ENCODE results near the gene KHDRBS1. TPM values are rescaled to one million over a fixed set of nuclear protein-coding genes. Genes with fewer than 3 reads are reported as not detected.

The KHDRBS1 gene
- total RNA-seq, 2 donors from 2014 or later: 36.6 to 37.1 TPM

DNA sequence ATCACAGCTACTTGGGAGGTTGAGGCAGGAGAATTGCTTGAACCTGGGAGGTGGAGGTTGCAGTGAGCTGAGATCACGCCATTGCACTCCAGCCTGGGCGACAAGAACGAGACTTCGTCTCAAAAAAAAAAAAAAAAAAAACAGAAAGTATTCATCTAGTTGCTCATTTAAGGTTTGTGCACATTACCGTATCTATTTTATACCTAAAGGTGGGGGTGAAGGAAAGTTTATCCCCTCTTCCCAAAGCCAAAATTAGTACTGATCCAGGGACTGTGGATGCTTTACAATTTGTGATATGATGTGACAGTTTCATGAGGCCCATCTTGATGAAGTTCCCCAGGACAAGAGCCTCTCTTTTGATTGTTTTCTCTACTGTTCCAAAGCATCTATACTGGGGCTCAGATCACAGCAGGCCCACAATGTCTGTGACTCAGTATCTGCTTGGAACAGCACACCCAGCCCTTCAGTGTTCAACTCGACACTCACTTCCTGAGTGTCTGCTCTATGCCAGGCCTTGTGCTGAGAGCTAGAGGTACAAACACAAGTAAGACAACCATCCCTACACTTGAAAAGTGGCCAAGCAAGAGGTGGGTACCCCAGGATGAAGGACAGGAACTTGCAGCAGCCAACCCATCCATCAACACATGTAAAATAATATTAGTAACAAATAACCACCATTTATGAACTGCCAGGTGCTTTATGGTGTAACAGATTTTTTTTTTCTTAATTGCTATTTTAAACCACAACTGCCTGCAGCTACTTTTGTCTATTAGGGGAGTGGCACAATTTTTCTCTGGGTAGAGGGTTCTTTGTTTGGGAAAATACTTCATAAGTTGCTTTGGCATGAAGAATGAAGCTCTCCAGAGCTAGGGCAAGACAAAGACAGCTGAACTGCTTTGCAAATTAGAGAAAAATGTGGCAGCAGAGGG is 29.0 kb upstream of the KHDRBS1 start:
- no peak overlapping the region for H3K27ac ChIP-seq
- H3K4me3 ChIP-seq: no peak overlapping the region
- no peak for DNase-seq
- no peak for ATAC-seq
- no peaks in the 10 kb centered on the region for H3K9me3 ChIP-seq
- no peaks in the 10 kb centered on the region for H3K36me3 ChIP-seq (replicated peaks in 1 of 2; ENCODE audit: insufficient read depth in 1 of 2, low read depth in 2 of 2)
- intact Hi-C loops (cut with DNase I): no loop called here
- TF ChIP-seq, protein P1, sequence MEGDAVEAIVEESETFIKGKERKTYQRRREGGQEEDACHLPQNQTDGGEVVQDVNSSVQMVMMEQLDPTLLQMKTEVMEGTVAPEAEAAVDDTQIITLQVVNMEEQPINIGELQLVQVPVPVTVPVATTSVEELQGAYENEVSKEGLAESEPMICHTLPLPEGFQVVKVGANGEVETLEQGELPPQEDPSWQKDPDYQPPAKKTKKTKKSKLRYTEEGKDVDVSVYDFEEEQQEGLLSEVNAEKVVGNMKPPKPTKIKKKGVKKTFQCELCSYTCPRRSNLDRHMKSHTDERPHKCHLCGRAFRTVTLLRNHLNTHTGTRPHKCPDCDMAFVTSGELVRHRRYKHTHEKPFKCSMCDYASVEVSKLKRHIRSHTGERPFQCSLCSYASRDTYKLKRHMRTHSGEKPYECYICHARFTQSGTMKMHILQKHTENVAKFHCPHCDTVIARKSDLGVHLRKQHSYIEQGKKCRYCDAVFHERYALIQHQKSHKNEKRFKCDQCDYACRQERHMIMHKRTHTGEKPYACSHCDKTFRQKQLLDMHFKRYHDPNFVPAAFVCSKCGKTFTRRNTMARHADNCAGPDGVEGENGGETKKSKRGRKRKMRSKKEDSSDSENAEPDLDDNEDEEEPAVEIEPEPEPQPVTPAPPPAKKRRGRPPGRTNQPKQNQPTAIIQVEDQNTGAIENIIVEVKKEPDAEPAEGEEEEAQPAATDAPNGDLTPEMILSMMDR (IDR thresholded peaks at IDR 0.05): no peak
- no peak for TF ChIP-seq POLR2A (IDR thresholded peaks at IDR 0.05)
- WGBS, 2 donors: 86 to 97% methylated on average over 6 of the region's 6 CpGs
- H3K27me3 ChIP-seq: no peaks in the 10 kb centered on the region
- no peaks in the 10 kb centered on the region for H3K4me1 ChIP-seq

DNA sequence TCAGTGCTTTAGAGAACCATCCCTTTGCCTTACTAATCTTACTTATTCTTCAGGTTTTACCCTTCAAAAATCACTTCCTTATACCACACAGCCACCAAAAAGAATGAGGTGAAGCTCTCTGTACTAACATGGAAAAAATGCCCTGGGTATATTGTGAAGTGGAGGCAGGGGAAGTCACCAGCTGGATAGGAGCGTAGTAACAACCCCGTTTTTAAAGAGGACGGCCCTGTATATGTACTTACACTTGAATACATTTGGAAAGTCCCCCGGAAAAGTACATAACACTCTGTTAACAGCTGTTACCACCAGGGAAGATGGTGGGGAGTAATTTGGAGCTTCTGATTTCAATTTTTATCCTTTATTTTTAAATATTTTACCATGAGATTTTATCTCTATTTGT is 28.2 kb upstream of the KHDRBS1 start:
- TF ChIP-seq, protein P1 (IDR thresholded peaks at IDR 0.05): no peak
- no peak for TF ChIP-seq POLR2A (IDR thresholded peaks at IDR 0.05)
- intact Hi-C loops (cut with DNase I): no loop called here
- DNase-seq: no peak
- Histone ChIP-seq H3K9me3 (no peaks in the 10 kb centered on the region), H3K4me3 (no peak overlapping the region), H3K27ac (no peak overlapping the region), H3K27me3 (no peaks in the 10 kb centered on the region), H3K36me3 (replicated peaks in 1 of 2; ENCODE audit: insufficient read depth in 1 of 2, low read depth in 2 of 2) (no peaks in the 10 kb centered on the region), H3K4me1 (no peaks in the 10 kb centered on the region)
- no peak for ATAC-seq
- 47 to 53% methylated on average over 4 of the region's 4 CpGs for WGBS, 2 donors

DNA sequence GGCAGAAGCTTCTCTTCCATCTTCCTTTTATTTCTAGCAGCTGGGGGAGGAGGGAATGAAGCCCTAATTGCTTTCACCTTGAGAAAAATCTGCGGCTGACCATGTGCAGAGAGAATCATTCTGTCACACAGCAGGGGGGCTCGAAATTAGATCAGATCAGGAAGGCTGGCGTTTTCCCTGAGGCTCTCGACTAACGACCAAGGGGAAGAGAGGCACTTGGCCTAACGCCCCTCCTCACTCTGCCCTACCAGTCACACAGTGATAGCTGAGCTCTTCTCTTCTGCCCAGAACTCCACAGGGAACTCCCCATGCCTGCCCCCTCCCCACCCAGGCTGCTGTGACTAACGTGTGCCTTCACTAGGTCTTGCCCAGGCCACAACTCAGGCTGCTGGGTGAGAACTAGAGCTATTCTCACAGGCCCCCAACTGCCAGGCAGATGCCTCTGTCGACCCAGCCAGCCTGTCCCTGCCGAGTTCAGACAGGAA is 26.5 kb upstream of the KHDRBS1 start:
- TF ChIP-seq POLR2A (IDR thresholded peaks at IDR 0.05): no peak
- TF ChIP-seq, protein P1 (IDR thresholded peaks at IDR 0.05): no peak
- WGBS, 2 donors: 41 to 47% methylated on average over 5 to 9 of the region's 9 CpGs
- ATAC-seq (no peak), DNase-seq (no peak)
- H3K27ac ChIP-seq: no peak overlapping the region
- no peaks in the 10 kb centered on the region for H3K4me1 ChIP-seq
- intact Hi-C loops (cut with DNase I): no loop called here
- no peaks in the 10 kb centered on the region for H3K9me3 ChIP-seq
- H3K4me3 ChIP-seq: no peak overlapping the region
- no peaks in the 10 kb centered on the region for H3K27me3 ChIP-seq
- H3K36me3 ChIP-seq (replicated peaks in 1 of 2; ENCODE audit: insufficient read depth in 1 of 2, low read depth in 2 of 2): no peaks in the 10 kb centered on the region

DNA sequence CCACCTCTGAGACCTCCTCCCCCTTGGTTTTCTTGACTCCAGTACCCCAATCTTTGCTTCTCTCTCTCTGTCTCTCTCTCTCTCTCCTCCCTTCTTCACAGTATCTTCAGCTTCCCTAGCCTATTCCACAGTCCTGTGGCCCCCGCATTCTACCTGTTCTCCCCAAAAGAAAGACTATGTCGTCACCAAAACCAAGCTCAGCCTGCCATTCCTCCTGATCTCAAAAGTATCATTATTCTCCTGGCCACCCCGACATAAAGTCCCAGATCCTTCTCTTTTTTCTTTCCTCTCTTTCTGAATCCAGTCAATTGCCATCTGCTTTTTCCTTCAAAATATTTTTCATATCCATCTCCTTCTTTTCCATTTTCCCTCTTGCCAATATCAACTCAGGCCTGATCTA is 23.7 kb upstream of the KHDRBS1 start:
- H3K36me3 ChIP-seq (replicated peaks in 1 of 2; ENCODE audit: insufficient read depth in 1 of 2, low read depth in 2 of 2): no peaks in the 10 kb centered on the region
- no peak overlapping the region for H3K4me3 ChIP-seq
- ATAC-seq (no peak), DNase-seq (no peak)
- intact Hi-C loops (cut with DNase I): no loop called here
- no peak overlapping the region for H3K27ac ChIP-seq
- no peaks in the 10 kb centered on the region for H3K27me3 ChIP-seq
- TF ChIP-seq, protein P1 (IDR thresholded peaks at IDR 0.05): no peak
- TF ChIP-seq POLR2A (IDR thresholded peaks at IDR 0.05): no peak
- H3K4me1 ChIP-seq: no peaks in the 10 kb centered on the region
- WGBS, 2 donors: 86 to 89% methylated on average over 3 of the region's 3 CpGs
- H3K9me3 ChIP-seq: no peaks in the 10 kb centered on the region

All from body of pancreas (tissue), 4 donors.